NCI-H82 (cell line): ENCODE data around the gene C1orf21.

Source experiments
- DNase-seq: peaks from one replicate; lab custom pipeline; 2025; lab: John Stamatoyannopoulos, UW

C1orf21 gene

GRCh38 chr1:184650177-184650866, 263.5 kb downstream of the C1orf21 start:
- DNase-seq, result no peak

DNA sequence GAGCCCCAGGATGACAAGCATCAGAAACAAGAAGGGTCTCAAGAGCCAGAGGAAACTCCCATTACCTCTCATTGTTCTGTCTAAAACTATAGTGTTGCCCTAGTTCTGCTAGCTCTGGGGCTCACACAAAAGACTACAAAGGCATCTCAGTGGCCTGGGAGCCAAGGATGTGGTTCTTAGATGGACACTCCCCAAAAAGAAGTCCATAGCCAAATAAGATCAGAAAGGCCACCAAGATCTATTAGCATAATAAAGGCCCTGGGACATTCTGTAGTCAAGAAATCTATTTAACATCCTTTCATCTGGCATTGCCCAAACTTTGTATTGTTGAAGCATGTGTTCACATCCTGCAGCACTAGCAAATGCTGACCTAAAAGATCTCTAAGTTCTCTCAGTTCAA, 268.4 kb downstream of the C1orf21 start:
- no peak for DNase-seq

DNA sequence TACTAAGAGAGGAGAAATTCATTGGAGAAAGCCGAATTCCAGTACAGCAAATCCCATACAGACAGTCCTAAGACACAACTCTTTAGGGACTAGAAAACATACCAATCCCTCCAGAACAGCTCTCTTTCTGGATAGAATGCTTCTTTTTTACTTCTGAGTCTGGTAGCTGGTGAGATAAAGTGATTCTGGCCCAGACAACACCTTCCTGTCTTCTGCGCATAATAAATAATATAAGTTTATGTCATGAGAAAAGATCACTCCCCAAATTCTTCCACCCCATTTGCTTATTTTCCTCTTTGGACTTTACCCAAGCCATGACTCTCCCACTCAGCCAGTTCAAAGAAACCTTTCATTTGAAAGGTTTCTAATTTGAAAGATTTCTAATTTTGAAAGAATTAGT, 269.4 kb downstream of the C1orf21 start:
- no peak for DNase-seq

DNA sequence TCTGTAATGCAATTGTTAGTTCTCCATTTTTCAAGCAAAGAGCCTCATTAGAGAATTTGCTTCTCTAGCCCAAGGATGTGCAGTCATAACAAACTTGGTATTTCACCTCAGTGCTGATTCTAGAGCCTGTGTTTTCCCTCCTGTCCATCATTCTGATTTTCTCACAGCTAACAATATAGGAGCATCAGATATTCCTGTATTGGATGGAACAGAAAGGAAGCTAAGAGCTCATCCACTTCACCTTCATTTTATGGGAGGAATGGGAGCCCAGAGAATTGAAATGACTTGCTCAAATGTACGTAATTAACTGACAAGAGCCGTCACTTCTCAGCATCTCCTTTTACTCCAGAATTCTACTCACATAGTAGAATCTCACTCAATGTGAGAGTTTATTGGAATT, 271.2 kb downstream of the C1orf21 start:
- no peak for DNase-seq

- no peak for DNase-seq
These were observed 273.8 kb downstream of the C1orf21 start for GRCh38 chr1:184660462-184661191.

DNA sequence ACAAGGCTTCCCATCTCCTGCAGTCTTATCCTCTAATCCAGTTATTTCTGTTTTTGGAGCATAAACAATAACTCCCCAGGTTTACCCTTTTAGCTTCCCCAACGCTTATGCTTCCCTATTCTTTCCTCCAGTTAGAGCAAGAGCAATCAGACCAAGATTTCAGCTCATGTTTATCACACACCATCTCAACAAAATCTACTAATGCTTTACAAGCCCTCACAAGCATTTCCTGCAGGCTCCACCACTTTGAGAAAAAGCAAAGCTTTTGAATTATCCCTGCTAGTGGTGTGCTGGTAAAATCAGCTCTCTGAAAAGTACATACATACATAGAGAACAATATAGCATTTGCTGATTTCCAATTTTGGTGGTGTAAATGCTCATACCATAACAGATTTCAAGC, 275.0 kb downstream of the C1orf21 start:
- DNase-seq, result peak; percentile 28

DNA sequence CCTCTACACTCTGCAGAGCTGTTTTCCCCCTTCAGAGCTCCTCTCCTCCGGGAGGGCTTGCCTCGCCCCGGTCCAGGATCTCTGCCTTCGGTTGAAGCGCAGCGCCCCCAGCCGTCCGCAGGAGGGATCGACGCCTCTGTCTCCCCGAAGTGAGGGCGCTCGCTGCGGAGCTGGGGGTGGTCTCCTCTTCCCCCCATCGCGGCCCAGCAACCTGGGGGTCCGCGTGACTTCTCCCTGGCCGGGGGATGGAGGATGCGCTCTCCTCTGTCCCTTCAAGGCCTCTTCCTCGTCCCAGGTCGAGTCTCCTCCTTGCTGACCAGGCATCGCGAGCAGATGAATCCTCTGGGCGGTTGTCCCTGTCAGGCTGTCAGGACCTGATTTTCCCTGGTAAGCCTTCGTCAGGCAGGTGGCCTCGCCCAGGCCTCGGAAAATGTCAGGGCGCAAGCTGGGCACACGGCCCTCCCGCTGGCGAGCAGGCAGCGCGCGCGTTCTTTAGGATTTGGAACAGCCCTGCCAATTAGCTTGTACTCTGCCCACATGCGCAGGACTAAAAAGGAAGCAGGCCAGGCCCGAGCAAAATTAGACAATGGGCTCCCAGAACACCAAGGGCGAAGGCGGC, 277.3 kb downstream of the C1orf21 start:
- peak; percentile 49 for DNase-seq

- no peak for DNase-seq
These were observed 277.8 kb downstream of the C1orf21 start for GRCh38 chr1:184664661-184665060.

DNA sequence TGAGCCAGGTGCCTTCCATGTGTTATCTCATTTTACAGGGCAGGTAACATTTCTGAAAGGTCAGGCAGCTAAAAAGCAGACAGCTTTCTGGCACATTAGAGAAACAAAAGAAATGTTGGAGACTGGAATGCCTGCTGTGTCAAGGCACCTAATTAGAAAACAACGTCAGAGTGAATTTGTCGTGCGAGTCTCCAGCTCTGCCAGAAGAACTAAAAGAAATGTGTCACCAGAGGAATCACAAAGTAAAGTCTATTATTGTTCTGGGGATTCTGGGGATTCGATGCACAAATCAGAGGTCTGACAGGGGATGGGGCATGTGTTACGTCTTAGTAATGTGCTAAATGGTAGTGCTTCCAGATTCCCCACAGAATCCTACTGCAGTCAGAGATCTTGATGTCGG, 278.5 kb downstream of the C1orf21 start:
- no peak for DNase-seq

DNA sequence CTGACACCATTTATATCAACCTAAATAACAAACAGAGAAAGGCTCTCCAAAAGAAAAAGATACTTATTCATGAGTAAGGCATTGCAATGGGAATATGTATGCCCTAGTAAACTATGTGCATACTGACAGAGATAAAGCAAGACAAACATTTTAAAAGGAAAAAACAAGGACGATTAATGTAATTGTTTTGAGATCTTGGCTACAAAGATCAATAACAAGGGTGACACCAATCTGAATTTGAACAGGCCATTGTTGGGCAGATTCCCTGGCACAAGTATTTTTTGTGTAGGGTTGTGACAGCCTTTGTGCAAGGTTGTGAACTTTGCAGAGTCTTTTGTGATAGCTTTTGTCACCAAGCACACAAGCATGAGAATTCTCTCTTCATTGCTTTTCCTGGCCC, 282.6 kb downstream of the C1orf21 start:
- no peak for DNase-seq

DNA sequence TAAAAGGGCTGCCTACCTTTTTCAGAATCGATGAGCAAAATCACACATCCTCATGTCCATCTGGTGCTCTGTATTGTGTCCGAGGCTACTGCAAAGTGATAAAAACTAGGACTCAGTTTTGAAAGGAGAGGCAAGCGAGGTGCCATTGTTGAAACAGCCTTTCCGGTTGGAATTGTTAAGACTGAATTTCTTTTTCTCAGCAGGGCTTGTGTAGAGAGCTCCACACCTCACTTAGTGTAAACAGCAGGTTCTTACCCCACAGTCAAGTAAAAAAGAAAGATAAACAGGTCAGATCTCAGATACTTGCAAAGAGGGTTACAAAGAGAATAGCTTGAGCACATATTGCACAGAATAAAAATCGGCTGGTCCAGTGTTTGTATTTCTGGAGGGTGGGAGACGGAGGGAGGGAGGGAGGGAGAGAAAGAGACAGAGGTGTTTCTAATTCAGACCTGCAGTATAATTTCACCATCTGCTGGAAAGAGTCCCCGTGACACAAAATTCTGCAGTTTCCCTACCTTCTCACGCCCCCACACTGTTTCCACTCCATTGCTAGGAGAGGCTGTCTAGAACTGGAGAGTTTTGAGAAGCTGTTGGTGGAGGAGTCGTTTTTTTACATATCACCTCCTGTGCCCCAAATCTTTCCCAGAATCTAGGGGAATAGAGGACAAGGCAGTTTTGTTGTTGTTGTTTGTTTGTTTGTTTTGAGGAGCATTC, 285.3 kb downstream of the C1orf21 start:
- DNase-seq, result no peak

DNA sequence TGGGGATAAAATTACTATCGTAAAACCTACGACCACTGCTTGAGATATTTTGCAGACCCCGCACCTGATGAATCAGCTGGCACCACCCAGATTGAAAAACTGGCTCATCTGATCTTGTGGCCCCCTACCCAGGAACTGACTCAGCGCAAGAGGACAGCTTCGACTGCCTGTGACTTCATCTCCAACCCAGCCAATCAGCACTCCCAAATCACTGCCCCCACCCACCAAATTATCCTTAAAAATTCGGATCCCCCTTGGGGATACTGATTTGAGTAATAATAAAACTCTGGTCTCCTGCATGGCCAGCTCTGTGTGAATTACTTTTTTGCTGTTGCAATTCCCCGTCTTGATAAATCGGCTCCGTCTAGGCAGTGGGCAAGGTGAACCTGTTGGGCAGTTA, 286.5 kb downstream of the C1orf21 start:
- no peak for DNase-seq

GRCh38 chr1:184677344-184677743, 290.5 kb downstream of the C1orf21 start:
- DNase-seq, result no peak
